ENCODE results near the gene COG5. TPM values are rescaled to one million over a fixed set of nuclear protein-coding genes. Genes with fewer than 3 reads are reported as not detected.

COG5 gene
- total RNA-seq, 1 donor, result 53.8 TPM

GRCh38 chr7:107600816-107601215, 37.1 kb upstream of the COG5 start:
- TF ChIP-seq CTCF (IDR thresholded peaks at IDR 0.05; ENCODE audit: insufficient read depth, low read length), result no peak
- no peak overlapping the region for H3K4me3 ChIP-seq (ENCODE audit: low read depth, low read length)
- DNase-seq (ENCODE audit: low read depth), result no peak

- no peak for TF ChIP-seq CTCF (IDR thresholded peaks at IDR 0.05; ENCODE audit: insufficient read depth, low read length)
- DNase-seq (ENCODE audit: low read depth), result no peak
- H3K4me3 ChIP-seq (ENCODE audit: low read depth, low read length), result no peak overlapping the region
These were observed 35.5 kb upstream of the COG5 start for GRCh38 chr7:107599262-107599661.

- no peak for TF ChIP-seq CTCF (IDR thresholded peaks at IDR 0.05; ENCODE audit: insufficient read depth, low read length)
- H3K4me3 ChIP-seq (ENCODE audit: low read depth, low read length), result no peak overlapping the region
- DNase-seq (ENCODE audit: low read depth), result no peak
These were observed 34.2 kb upstream of the COG5 start for GRCh38 chr7:107597953-107598352.

GRCh38 chr7:107597582-107597916, 33.8 kb upstream of the COG5 start:
- no peak for DNase-seq (ENCODE audit: low read depth)
- no peak for TF ChIP-seq CTCF (IDR thresholded peaks at IDR 0.05; ENCODE audit: insufficient read depth, low read length)
- no peak overlapping the region for H3K4me3 ChIP-seq (ENCODE audit: low read depth, low read length)

- no peak for TF ChIP-seq CTCF (IDR thresholded peaks at IDR 0.05; ENCODE audit: insufficient read depth, low read length)
- H3K4me3 ChIP-seq (ENCODE audit: low read depth, low read length), result no peak overlapping the region
- DNase-seq (ENCODE audit: low read depth), result no peak
These were observed 33.3 kb upstream of the COG5 start for GRCh38 chr7:107596881-107597581.

- peak; percentile 97 for DNase-seq (ENCODE audit: low read depth)
- TF ChIP-seq CTCF (IDR thresholded peaks at IDR 0.05; ENCODE audit: insufficient read depth, low read length), result no peak
- no peak overlapping the region for H3K4me3 ChIP-seq (ENCODE audit: low read depth, low read length)
These were observed 31.4 kb upstream of the COG5 start for GRCh38 chr7:107594961-107595737.
